Keratinocyte (primary cell): ENCODE measurements around the gene CCDC24. TPM values are rescaled to one million over a fixed set of nuclear protein-coding genes. Genes with fewer than 3 reads are reported as not detected.

ENCODE experiments used
- DNase-seq: peaks from one replicate; pipeline ENCODE4 v3.0.0-alpha.2; 2011; ENCODE audit warnings: low read depth, missing footprints, low spot score
- FAIRE-seq: peaks from 2 replicates; lab custom pipeline; 2011; peaks lifted over from hg19 to GRCh38; lab: Jason Lieb, UNC
- H2AFZ ChIP-seq: 2 replicates; pipeline ENCODE4 v1.6.0; 2012; ENCODE audit warnings: low read length, control low read depth, inconsistent platforms; ENCODE audit not compliant: control insufficient read depth
- H3K27ac ChIP-seq: 2 replicates; pipeline ENCODE4 v1.5.1; 2011; ENCODE audit warnings: low read length; ENCODE audit not compliant: control insufficient read depth, insufficient read depth
- H3K27me3 ChIP-seq: 3 replicates; pipeline ENCODE4 v1.6.0; 2011; ENCODE audit warnings: low read length; ENCODE audit not compliant: control insufficient read depth, insufficient read depth; ENCODE audit errors: extremely low read depth
- H3K36me3 ChIP-seq, 2 experiments: 2 replicates in 1 of 2; 3 replicates in 1 of 2; pipeline ENCODE4 v1.5.1; 2011; ENCODE audit warnings: low read length in 2 of 2, mild to moderate bottlenecking in 1 of 2; ENCODE audit not compliant: control insufficient read depth in 2 of 2, insufficient read depth in 2 of 2; ENCODE audit errors: extremely low read depth in 1 of 2
- H3K4me1 ChIP-seq: 3 replicates; pipeline ENCODE4 v1.5.1; 2011; ENCODE audit warnings: low read length; ENCODE audit not compliant: control insufficient read depth, insufficient read depth; ENCODE audit errors: extremely low read depth
- H3K4me2 ChIP-seq: 3 replicates; pipeline ENCODE4 v1.6.0; 2011; ENCODE audit warnings: low read depth, low read length; ENCODE audit not compliant: control insufficient read depth, insufficient read depth; ENCODE audit errors: extremely low read depth
- H3K4me3 ChIP-seq, 3 experiments: fragments of 200-600 bp in 1 of 3; sonication (generic) in 1 of 3; 2 replicates in 2 of 3; 3 replicates in 1 of 3; pipeline ENCODE4 v1.5.1; 2011 to 2016; ENCODE audit warnings: low read length in 3 of 3, mild to moderate bottlenecking in 3 of 3, control low read depth in 2 of 3, inconsistent platforms in 1 of 3, low read depth in 1 of 3, mixed read lengths in 1 of 3, mixed run types in 1 of 3, moderate library complexity in 1 of 3; ENCODE audit not compliant: control insufficient read depth in 2 of 3, insufficient read depth in 2 of 3; ENCODE audit errors: extremely low read depth in 1 of 3
- H3K79me2 ChIP-seq: 2 replicates; pipeline ENCODE4 v1.6.0; 2012; ENCODE audit warnings: low read length; ENCODE audit not compliant: control insufficient read depth, insufficient read depth
- H3K9ac ChIP-seq: 3 replicates; pipeline ENCODE4 v1.6.0; 2011; ENCODE audit warnings: low read length; ENCODE audit not compliant: control insufficient read depth, insufficient read depth; ENCODE audit errors: extremely low read depth
- H3K9me1 ChIP-seq: 3 replicates; pipeline ENCODE4 v1.6.0; 2011; ENCODE audit warnings: low read length; ENCODE audit not compliant: control insufficient read depth, insufficient read depth; ENCODE audit errors: extremely low read depth
- H3K9me3 ChIP-seq: 2 replicates; pipeline ENCODE4 v1.5.1; 2012; ENCODE audit warnings: low read depth, low read length; ENCODE audit not compliant: control insufficient read depth
- H4K20me1 ChIP-seq: 3 replicates; pipeline ENCODE4 v1.6.0; 2011; ENCODE audit warnings: low read length; ENCODE audit not compliant: control insufficient read depth, insufficient read depth; ENCODE audit errors: extremely low read depth
- EZH2 ChIP-seq: IDR thresholded peaks from one replicate; pipeline ENCODE4 v1.6.1; 2012; ENCODE audit warnings: inconsistent platforms, mild to moderate bottlenecking, low read length, moderate library complexity
- dilution Hi-C: fragments of 300-500 bp; cut with MboI; formaldehyde crosslinking; loops from one replicate; pipeline ENCODE4 v1.7.0; 2020; ENCODE audit warnings: low sequenced_read_pairs; ENCODE audit not compliant: extremely low pct_ligation_motif_present
- polyA plus RNA-seq, 5 experiments: library from polyadenylated mRNA; depleted of rRNA in 3 of 5; stranded (reverse) in 3 of 5; stranded (forward) in 1 of 5; unstranded in 1 of 5; fragments of >200 nt; gene quantifications; 1 replicate in 1 of 5; 2 replicates in 3 of 5; 3 replicates in 1 of 5; pipeline versions ENCODE4 v1.2.1 to v1.2.3, GENCODE V29; 2011 to 2012; ENCODE audit warnings: missing spikeins in 2 of 5, low read depth in 1 of 5, low replicate concordance in 1 of 5
- TF ChIP-seq, protein P1 (sequence below), 3 experiments: IDR thresholded peaks in 1 of 3; conservative IDR thresholded peaks in 1 of 3; optimal IDR thresholded peaks in 1 of 3; 2 replicates in 2 of 3; 3 replicates in 1 of 3; pipeline versions ENCODE3 to v1.5.1; 2011; ENCODE audit warnings: low read length in 3 of 3, mild to moderate bottlenecking in 3 of 3, moderate library complexity in 2 of 3, control low read depth in 1 of 3, inconsistent platforms in 1 of 3; ENCODE audit not compliant: insufficient read depth in 2 of 3; ENCODE audit errors: extremely low read depth in 1 of 3

The CCDC24 gene
- polyA plus RNA-seq, 1 donor (not counting 4 experiments of a cell fraction or from before 2014, with no cell fraction given): 5.2 TPM

DNA sequence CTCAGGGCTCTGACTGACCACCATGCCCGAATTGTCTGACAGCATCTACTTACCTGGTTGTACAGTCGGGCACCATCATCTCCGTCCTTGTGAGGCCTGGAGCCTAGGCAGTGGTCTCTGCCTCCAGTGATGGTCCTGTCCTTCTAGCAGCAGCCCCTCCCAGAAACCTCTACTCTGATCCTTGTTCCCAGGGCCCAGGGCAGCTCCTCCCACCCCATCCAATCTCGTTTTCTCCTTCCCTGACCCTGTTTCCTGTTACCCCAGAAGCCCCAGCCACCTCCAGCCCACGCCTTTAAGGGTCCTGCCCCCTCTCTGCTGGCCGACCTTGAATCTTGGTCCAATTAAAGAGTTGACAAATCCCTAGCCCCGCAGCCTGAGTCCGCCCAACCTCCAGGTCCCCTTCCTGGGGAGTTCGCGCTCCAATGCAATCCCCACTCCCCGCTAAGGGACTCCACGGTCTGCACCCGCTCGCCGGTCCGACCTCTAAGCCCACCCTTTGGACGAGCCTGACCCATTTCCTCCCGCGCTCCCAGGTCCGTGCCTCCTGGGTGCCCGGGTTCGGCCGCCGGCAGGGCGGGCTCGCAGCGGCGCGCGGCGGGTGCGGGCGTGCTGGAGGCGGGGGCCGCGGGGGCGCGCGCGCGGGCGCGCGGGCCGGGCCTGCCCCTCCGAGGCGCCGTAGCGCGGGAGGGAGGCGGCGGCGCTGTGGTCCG is 12.7 kb upstream of the CCDC24 start, which contains the start of gene B4GALT2:
Gene B4GALT2, plus strand, starts transcription at position 660 of the 710 bp plus-strand sequence. CDS start 1,951 bp downstream, outside the sequence.
- Histone ChIP-seq H3K9me3 (no peaks in the 10 kb centered on the region), H3K27me3 (no peaks in the 10 kb centered on the region), H4K20me1 (no peaks in the 10 kb centered on the region), H3K9me1 (no peaks in the 10 kb centered on the region), H3K4me2 (peak within 1 kb of the TSS; percentile 83), H3K4me1 (peaks cover 46% of the 10 kb centered on the region), H3K79me2 (peaks cover 63% of the 10 kb centered on the region), H2AFZ (peak within 1 kb of the TSS; percentile 10), H3K4me3 (peak within 1 kb of the TSS; percentile 51 to 74 (median 73)), H3K27ac (peak within 1 kb of the TSS; percentile 92), H3K9ac (peak within 1 kb of the TSS; percentile 94), H3K36me3 (peaks cover 23 to 28% of the 10 kb centered on the region in 2 experiments)
- DNase-seq (no peak), FAIRE-seq (no peak)
- no peak for TF ChIP-seq EZH2
- TF ChIP-seq, protein P1, sequence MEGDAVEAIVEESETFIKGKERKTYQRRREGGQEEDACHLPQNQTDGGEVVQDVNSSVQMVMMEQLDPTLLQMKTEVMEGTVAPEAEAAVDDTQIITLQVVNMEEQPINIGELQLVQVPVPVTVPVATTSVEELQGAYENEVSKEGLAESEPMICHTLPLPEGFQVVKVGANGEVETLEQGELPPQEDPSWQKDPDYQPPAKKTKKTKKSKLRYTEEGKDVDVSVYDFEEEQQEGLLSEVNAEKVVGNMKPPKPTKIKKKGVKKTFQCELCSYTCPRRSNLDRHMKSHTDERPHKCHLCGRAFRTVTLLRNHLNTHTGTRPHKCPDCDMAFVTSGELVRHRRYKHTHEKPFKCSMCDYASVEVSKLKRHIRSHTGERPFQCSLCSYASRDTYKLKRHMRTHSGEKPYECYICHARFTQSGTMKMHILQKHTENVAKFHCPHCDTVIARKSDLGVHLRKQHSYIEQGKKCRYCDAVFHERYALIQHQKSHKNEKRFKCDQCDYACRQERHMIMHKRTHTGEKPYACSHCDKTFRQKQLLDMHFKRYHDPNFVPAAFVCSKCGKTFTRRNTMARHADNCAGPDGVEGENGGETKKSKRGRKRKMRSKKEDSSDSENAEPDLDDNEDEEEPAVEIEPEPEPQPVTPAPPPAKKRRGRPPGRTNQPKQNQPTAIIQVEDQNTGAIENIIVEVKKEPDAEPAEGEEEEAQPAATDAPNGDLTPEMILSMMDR (optimal IDR thresholded peaks at IDR 0.05 in 1 of 3, IDR thresholded peaks at IDR 0.05 in 1 of 3, conservative IDR thresholded peaks at IDR 0.05 in 1 of 3; ENCODE audit: extremely low read depth in 1 of 3, insufficient read depth in 2 of 3, low read length in 3 of 3): no peak
- dilution Hi-C loops: no loop called here

DNA sequence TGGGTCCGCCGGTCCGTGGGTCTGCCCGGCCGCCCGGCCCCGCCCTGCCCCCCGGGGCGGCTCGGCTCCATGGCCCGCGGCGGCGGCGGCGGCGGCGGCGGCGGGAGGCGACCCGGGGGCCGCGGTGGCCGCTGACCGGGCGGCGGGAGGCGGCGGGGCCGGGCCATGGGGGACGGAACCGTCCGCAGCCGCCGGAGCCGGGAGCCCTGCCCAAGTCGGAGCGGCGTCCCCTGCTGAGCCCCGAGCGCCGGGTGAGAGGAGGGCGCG is 12.2 kb upstream of the CCDC24 start:
- peaks cover 23 to 31% of the 10 kb centered on the region in 2 experiments for H3K36me3 ChIP-seq
- no peaks in the 10 kb centered on the region for H3K9me3 ChIP-seq
- H3K4me2 ChIP-seq: no peak overlapping the region
- H3K4me1 ChIP-seq: peaks cover 43% of the 10 kb centered on the region
- peak overlapping the region; percentile 94 for H3K9ac ChIP-seq
- no peak for DNase-seq
- peak overlapping the region; percentile 92 for H3K27ac ChIP-seq
- H3K79me2 ChIP-seq: peaks cover 67% of the 10 kb centered on the region
- no peak for TF ChIP-seq EZH2
- TF ChIP-seq, protein P1 (optimal IDR thresholded peaks at IDR 0.05 in 1 of 3, IDR thresholded peaks at IDR 0.05 in 1 of 3, conservative IDR thresholded peaks at IDR 0.05 in 1 of 3; ENCODE audit: extremely low read depth in 1 of 3, insufficient read depth in 2 of 3, low read length in 3 of 3): no peak
- peak overlapping the region; percentile 43 to 73 (median 51) for H3K4me3 ChIP-seq
- dilution Hi-C loops: no loop called here
- no peaks in the 10 kb centered on the region for H4K20me1 ChIP-seq
- no peaks in the 10 kb centered on the region for H3K27me3 ChIP-seq
- no peaks in the 10 kb centered on the region for H3K9me1 ChIP-seq
- H2AFZ ChIP-seq: no peak overlapping the region
- FAIRE-seq: no peak
